A549 treated with GW870086 at 1 μM for 4 hours (cell line): ENCODE results near the gene SERINC4. TPM values are rescaled to one million over a fixed set of nuclear protein-coding genes. Genes with fewer than 3 reads are reported as not detected.

Source experiments
- total RNA-seq: library from RNA; stranded (reverse); fragments of 200-300 nt; extraction: Qiagen RNA extraction; gene quantifications from 5 replicates; pipeline ENCODE4 v1.2.3, GENCODE V29; 2022; ENCODE audit warnings: low read depth

The SERINC4 gene
- total RNA-seq = not detected in 5 replicates

DNA sequence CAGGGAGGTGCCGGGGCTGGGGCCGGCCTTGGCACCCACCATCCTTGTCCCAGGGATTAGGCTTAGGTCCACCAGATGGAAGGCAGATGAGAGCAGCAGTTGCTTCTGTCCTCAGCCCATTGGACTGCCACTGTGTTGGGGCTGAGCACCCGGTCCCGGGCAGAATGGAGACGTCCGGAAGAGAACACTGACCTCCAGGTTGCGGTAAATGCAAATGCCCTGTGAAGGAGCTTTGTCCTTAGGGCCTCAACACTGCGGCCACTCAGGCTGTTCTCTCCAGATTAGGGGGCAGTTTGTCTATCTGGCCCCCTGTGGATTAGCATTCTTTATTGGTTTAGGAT, at the start of gene SERINC4:
Gene SERINC4 (minus strand): TSS at position 276 of the 341 bp plus-strand sequence. CDS start 234 bp downstream, at position 42.

DNA sequence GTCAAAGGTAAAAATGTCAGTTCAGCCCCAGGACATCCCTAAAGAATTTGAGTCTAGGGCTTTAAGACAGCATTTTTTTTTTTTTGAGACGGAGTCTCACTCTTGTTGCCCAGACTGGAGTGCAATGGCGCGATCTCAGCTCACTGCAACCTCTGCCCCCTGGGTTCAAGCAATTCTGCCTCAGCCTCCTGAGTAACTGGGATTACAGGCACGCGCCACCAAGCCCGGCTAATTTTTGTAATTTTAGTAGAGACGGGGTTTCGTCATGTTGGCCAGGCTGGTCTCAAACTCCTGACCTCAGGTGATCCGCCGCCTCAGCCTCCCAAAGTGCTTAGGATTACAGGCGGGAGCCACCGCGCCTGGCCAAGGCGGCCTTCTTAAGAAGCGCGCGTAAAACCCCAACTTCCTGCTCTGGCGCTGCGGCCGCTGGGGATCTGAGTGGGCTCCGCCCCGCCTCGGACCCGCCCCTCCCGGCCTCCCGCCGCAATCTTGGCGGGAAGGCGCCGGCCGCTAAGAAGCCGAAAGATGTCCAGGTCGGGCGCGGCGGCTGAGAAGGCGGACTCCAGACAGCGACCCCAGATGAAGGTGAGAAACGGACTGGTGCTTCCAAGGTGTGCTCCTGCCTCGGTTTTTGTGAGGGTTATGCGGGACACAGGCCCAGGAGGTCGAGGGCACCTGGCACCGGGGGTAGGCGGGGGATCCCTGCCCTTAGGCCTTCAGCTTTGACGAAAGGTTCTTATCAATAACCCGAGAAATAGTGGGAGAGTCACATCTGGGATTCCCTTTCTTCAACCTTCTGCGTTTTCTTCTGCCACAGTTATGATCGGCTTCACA, 26.7 kb upstream of the SERINC4 start, which contains the start of gene WDR76:
Gene WDR76 (plus strand): TSS at position 495 of the 834 bp plus-strand sequence. CDS start 31 bp downstream, at position 526.

GRCh38 chr15:43824302-43825246, 24.6 kb upstream of the SERINC4 start, which contains the start of gene MFAP1:
MFAP1 (minus strand) TSS chr15:43824690; CDS start chr15:43824569, 121 bp downstream.

GRCh38 chr15:43800286-43801141, 494 bp upstream of the SERINC4 start, which contains the start of gene HYPK:
HYPK (plus strand) TSS chr15:43800599; CDS start chr15:43800623, 24 bp downstream.

GRCh38 chr15:43791993-43792760, 7.8 kb downstream of the SERINC4 start, which contains the start of gene SERF2:
SERF2 (plus strand) TSS chr15:43792320; CDS start chr15:43792377, 57 bp downstream.

DNA sequence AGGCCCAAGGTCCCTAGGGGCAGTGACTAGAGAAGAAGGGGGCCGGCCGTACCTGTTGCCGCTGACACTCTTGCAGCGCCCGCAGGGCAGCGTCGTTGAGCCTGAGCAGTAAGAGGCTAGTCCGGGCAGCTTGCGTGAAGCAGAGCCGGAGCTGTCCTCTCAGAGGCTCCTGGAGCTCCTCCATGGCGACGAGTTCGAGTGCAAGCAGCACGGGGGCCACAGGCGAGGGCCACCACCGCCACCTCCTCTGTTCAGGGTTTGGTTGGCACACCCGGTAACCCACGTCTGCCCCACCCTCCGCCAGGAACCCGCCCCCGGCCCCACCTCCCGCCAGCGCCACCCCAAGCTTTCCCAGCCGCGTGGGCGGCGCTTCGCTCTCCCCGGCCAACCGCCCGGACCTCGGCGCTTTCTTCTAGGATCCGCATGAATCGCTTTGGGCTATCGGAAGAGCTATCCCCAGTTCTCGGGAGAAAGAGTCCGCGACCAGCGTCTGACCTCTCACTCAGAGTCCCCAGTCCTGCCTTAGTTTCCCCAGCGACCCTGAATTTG, 23.2 kb downstream of the SERINC4 start, which contains the start of gene ELL3:
Gene ELL3 (minus strand): TSS at position 249 of the 549 bp plus-strand sequence. CDS start 65 bp downstream, at position 184.

DNA sequence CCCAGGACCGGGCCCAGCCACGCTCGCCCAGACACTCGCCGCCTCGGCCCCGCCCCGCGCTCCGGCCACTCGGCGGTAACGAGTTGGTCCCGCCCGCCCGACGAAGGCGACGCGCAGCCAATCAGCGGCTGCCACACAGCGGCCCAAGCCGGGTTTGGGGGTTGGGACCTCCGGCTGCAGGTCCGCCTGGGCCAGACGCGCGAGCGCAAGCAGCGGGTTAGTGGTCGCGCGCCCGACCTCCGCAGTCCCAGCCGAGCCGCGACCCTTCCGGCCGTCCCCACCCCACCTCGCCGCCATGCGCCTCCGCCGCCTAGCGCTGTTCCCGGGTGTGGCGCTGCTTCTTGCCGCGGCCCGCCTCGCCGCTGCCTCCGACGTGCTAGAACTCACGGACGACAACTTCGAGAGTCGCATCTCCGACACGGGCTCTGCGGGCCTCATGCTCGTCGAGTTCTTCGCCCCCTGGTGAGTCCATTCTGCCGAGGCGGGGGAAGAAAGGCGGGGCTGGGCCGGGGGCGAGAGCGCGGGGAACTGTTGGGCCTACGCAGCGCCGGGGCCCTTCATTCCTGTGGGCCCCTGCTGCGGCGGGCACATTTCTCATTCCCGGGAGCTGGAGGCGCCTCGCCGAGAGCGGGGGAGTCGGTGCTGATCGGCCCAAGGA, 53.6 kb downstream of the SERINC4 start, which contains the start of gene PDIA3:
Gene PDIA3 (plus strand): TSS at position 194 of the 658 bp plus-strand sequence. CDS start 102 bp downstream, at position 296.

Other genes starting within 250 kb of the SERINC4 start
- gene PPIP5K1, start 210.0 kb downstream of the SERINC4 start, total RNA-seq = 5.0 to 8.2 TPM (median 6.5 TPM) in 5 replicates
- gene CKMT1B, start 206.2 kb downstream of the SERINC4 start, total RNA-seq = 2.6 to 5.5 TPM (median 4.8 TPM) in 5 replicates
- 0.03 to 0.20 TPM (median 0.10 TPM) in 4 of 5 replicates, not detected in the other for gene STRC, start 181.4 kb downstream of the SERINC4 start, total RNA-seq
- gene CATSPER2, start 151.4 kb downstream of the SERINC4 start, total RNA-seq = 0.34 to 1.4 TPM (median 0.66 TPM) in 5 replicates
- 1.8 to 4.5 TPM (median 2.3 TPM) in 5 replicates for gene CKMT1A, start 106.4 kb downstream of the SERINC4 start, total RNA-seq
- gene PDIA3, start 53.8 kb downstream of the SERINC4 start, total RNA-seq = 250 to 364 TPM (median 349 TPM) in 5 replicates
- gene ELL3, start 23.3 kb downstream of the SERINC4 start, total RNA-seq = 1.3 to 2.4 TPM (median 1.7 TPM) in 5 replicates
- 489 to 715 TPM (median 656 TPM) in 5 replicates for gene SERF2, start 7.9 kb downstream of the SERINC4 start, total RNA-seq
- gene HYPK, start 379 bp upstream of the SERINC4 start, total RNA-seq = 3.1 to 9.2 TPM (median 4.2 TPM) in 5 replicates
- gene MFAP1, start 24.5 kb upstream of the SERINC4 start, total RNA-seq = 23.8 to 26.5 TPM (median 23.9 TPM) in 5 replicates
- 11.6 to 13.7 TPM (median 12.7 TPM) in 5 replicates for gene WDR76, start 26.8 kb upstream of the SERINC4 start, total RNA-seq